DOHH2 (cell line): ENCODE results near the gene RASAL2.

ENCODE experiments used
- EZH2phosphoT487 ChIP-seq: fragments of 200-600 bp; sonication (generic); IDR thresholded peaks from 2 replicates; pipeline ENCODE4 v1.6.1; 2017; ENCODE audit warnings: borderline replicate concordance, mild to moderate bottlenecking, antibody characterized with exemption, low read length, moderate library complexity, mixed read lengths
- TF ChIP-seq, protein P1 (sequence below): fragments of 200-600 bp; sonication (generic); IDR thresholded peaks from one replicate; pipeline ENCODE4 v1.5.1; 2014; ENCODE audit warnings: antibody characterized with exemption, mild to moderate bottlenecking, low read depth, low read length; ENCODE audit not compliant: poor library complexity, severe bottlenecking

DNA sequence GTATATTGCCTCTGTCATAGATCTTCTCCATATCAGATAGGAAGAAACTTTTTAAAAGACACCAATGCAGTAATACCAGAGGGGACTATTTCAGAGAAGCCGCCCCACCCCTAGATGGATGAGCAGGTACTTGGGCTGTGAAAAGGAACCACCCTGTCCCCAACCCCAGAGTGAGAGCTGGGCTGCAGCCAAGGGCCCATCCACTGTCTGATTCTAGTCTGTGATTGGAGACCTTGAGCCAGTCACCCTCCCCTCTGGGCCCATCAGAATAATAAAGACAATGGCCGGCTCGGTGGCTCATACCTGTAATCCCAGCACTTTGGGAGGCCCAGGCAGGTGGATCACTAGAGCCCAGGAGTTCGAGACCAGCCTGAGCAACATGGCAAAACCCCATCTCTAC, 397.8 kb downstream of the RASAL2 start:
- TF ChIP-seq, protein P1, sequence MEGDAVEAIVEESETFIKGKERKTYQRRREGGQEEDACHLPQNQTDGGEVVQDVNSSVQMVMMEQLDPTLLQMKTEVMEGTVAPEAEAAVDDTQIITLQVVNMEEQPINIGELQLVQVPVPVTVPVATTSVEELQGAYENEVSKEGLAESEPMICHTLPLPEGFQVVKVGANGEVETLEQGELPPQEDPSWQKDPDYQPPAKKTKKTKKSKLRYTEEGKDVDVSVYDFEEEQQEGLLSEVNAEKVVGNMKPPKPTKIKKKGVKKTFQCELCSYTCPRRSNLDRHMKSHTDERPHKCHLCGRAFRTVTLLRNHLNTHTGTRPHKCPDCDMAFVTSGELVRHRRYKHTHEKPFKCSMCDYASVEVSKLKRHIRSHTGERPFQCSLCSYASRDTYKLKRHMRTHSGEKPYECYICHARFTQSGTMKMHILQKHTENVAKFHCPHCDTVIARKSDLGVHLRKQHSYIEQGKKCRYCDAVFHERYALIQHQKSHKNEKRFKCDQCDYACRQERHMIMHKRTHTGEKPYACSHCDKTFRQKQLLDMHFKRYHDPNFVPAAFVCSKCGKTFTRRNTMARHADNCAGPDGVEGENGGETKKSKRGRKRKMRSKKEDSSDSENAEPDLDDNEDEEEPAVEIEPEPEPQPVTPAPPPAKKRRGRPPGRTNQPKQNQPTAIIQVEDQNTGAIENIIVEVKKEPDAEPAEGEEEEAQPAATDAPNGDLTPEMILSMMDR: no peak
- no peak for TF ChIP-seq EZH2phosphoT487
